Measurements from ENCODE around the gene EHD1. TPM values are rescaled to one million over a fixed set of nuclear protein-coding genes. Genes with fewer than 3 reads are reported as not detected.

EHD1 gene
- total and polyA plus RNA-seq, 9 of the 15 experiments (the other 6 are each of a cell fraction or from before 2014, with no cell fraction given), result 0.46 to 65.0 (median 16.4) TPM

DNA sequence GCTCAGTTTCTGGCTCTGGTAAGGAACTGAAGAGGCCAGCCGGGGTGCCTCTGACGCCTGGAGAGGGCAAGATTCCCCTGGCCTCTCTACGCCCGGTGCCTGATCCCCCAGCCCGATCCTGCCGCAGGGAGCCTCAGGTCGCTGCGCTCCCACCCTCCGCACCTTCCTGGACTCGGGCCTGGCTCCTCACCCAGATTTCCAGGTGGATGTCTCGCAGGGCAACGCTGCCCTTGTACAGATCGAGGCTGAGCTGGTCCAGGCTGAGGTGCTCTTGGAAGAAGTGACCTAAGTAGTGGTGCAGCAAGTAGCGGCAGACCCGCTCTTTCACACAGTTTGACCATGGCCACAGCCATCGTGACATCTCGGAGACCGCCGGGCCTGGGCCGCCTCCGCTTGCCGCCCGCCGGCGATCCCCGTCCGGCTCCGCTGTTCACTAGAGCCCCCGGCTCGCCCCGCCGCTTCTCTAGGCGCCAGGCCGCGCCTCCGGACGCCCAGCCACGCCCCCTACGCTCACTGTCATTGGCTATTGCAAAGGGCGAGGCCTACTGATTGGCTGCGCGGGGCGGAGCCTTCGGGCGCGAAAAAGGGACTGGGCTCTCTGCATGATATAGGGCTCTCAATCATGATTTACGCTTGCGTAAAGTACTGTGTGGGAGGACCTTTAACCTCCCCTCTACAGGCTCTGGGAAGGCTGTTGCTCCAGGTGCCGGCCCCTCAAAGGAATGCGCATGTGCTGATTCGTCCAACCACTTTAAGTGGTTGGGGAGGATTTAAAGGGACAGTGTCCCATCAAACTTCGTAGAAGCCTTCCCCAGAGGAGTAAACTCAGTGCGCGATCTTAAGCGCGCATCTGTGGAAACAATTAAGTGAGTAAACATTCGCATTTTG lies 38.6 kb upstream of the EHD1 start, which contains the start of gene ATG2A (continued):
- TF ChIP-seq, protein P1, sequence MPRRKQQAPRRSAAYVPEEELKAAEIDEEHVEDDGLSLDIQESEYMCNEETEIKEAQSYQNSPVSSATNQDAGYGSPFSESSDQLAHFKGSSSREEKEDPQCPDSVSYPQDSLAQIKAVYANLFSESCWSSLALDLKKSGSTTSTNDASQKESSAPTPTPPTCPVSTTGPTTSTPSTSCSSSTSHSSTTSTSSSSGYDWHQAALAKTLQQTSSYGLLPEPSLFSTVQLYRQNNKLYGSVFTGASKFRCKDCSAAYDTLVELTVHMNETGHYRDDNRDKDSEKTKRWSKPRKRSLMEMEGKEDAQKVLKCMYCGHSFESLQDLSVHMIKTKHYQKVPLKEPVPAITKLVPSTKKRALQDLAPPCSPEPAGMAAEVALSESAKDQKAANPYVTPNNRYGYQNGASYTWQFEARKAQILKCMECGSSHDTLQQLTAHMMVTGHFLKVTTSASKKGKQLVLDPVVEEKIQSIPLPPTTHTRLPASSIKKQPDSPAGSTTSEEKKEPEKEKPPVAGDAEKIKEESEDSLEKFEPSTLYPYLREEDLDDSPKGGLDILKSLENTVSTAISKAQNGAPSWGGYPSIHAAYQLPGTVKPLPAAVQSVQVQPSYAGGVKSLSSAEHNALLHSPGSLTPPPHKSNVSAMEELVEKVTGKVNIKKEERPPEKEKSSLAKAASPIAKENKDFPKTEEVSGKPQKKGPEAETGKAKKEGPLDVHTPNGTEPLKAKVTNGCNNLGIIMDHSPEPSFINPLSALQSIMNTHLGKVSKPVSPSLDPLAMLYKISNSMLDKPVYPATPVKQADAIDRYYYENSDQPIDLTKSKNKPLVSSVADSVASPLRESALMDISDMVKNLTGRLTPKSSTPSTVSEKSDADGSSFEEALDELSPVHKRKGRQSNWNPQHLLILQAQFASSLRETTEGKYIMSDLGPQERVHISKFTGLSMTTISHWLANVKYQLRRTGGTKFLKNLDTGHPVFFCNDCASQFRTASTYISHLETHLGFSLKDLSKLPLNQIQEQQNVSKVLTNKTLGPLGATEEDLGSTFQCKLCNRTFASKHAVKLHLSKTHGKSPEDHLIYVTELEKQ (CRISPR knock-in tag; IDR thresholded peaks at IDR 0.05), result no peak
- TF ChIP-seq, protein P2, sequence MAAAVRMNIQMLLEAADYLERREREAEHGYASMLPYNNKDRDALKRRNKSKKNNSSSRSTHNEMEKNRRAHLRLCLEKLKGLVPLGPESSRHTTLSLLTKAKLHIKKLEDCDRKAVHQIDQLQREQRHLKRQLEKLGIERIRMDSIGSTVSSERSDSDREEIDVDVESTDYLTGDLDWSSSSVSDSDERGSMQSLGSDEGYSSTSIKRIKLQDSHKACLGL (CRISPR knock-in tag; IDR thresholded peaks at IDR 0.05; ENCODE audit: borderline replicate concordance, poor library complexity, severe bottlenecking), result no peak
- TF ChIP-seq TAF1 (IDR thresholded peaks at IDR 0.05; ENCODE audit: control insufficient read depth, extremely low read depth, insufficient read depth, low read length, severe bottlenecking) (peak; percentile 93), U2AF1 (optimal IDR thresholded peaks at IDR 0.05; ENCODE audit: low read depth, low read length) (no peak), NEUROD1 (IDR thresholded peaks at IDR 0.05; ENCODE audit: borderline replicate concordance, low read depth, low read length, partially characterized antibody) (peak; percentile 30), HCFC1 (IDR thresholded peaks at IDR 0.05; ENCODE audit: low read depth, low read length) (peak; percentile 67)
- TF ChIP-seq, protein P3, sequence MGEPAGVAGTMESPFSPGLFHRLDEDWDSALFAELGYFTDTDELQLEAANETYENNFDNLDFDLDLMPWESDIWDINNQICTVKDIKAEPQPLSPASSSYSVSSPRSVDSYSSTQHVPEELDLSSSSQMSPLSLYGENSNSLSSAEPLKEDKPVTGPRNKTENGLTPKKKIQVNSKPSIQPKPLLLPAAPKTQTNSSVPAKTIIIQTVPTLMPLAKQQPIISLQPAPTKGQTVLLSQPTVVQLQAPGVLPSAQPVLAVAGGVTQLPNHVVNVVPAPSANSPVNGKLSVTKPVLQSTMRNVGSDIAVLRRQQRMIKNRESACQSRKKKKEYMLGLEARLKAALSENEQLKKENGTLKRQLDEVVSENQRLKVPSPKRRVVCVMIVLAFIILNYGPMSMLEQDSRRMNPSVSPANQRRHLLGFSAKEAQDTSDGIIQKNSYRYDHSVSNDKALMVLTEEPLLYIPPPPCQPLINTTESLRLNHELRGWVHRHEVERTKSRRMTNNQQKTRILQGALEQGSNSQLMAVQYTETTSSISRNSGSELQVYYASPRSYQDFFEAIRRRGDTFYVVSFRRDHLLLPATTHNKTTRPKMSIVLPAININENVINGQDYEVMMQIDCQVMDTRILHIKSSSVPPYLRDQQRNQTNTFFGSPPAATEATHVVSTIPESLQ (CRISPR knock-in tag; IDR thresholded peaks at IDR 0.05), result no peak
- TF ChIP-seq, protein P4, sequence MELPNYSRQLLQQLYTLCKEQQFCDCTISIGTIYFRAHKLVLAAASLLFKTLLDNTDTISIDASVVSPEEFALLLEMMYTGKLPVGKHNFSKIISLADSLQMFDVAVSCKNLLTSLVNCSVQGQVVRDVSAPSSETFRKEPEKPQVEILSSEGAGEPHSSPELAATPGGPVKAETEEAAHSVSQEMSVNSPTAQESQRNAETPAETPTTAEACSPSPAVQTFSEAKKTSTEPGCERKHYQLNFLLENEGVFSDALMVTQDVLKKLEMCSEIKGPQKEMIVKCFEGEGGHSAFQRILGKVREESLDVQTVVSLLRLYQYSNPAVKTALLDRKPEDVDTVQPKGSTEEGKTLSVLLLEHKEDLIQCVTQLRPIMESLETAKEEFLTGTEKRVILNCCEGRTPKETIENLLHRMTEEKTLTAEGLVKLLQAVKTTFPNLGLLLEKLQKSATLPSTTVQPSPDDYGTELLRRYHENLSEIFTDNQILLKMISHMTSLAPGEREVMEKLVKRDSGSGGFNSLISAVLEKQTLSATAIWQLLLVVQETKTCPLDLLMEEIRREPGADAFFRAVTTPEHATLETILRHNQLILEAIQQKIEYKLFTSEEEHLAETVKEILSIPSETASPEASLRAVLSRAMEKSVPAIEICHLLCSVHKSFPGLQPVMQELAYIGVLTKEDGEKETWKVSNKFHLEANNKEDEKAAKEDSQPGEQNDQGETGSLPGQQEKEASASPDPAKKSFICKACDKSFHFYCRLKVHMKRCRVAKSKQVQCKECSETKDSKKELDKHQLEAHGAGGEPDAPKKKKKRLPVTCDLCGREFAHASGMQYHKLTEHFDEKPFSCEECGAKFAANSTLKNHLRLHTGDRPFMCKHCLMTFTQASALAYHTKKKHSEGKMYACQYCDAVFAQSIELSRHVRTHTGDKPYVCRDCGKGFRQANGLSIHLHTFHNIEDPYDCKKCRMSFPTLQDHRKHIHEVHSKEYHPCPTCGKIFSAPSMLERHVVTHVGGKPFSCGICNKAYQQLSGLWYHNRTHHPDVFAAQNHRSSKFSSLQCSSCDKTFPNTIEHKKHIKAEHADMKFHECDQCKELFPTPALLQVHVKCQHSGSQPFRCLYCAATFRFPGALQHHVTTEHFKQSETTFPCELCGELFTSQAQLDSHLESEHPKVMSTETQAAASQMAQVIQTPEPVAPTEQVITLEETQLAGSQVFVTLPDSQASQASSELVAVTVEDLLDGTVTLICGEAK (IDR thresholded peaks at IDR 0.05), result 0 out of 2 replicates have a peak, but pooled peaks have one; percentile 31
- TF ChIP-seq, protein P4 (CRISPR knock-in tag; IDR thresholded peaks at IDR 0.05), result no peak

Measured in K562 (cell line).